Measurements from ENCODE around the gene OR1M1.
"Not testable (repeated sequence)": the region's sequence is repeated elsewhere in the genome, so short reads cannot be mapped to it uniquely, and the experiment has no call there.

GRCh38 chr19:9071720-9072119 lies 15.1 kb upstream of the OR1M1 start:
- not testable (repeated sequence) for TF ChIP-seq CTCF (IDR thresholded peaks at IDR 0.05; ENCODE audit: low read depth, low read length, missing input control); HNF4G (IDR thresholded peaks at IDR 0.05); SP1 (IDR thresholded peaks at IDR 0.05); TAF1 (conservative IDR thresholded peaks at IDR 0.05)

Measured in liver (tissue), 3 donors.